Ascending aorta (tissue), 2 donors: Measurements from ENCODE around the gene HNRNPA0. TPM values are rescaled to one million over a fixed set of nuclear protein-coding genes. Genes with fewer than 3 reads are reported as not detected.

Experiments used
- DNase-seq, 2 donors: peaks; one replicate each; pipeline ENCODE4 v3.0.0-alpha.2; 2019; ENCODE audit warnings: low spot score in 2 of 2
- H3K27ac ChIP-seq, 2 donors: fragments of 200-600 bp; sonication (generic); one replicate each; pipeline ENCODE4 v1.5.1; 2016 to 2017; ENCODE audit warnings: mild to moderate bottlenecking in 1 of 2
- H3K27me3 ChIP-seq: fragments of 200-600 bp; sonication (generic); one replicate; pipeline ENCODE4 v1.5.1; 2017
- H3K36me3 ChIP-seq, 2 donors: fragments of 200-600 bp; sonication (generic); one replicate each; pipeline ENCODE4 v1.5.1; 2016
- H3K4me1 ChIP-seq, 2 donors: fragments of 200-600 bp; sonication (generic); one replicate each; pipeline ENCODE4 v1.5.1; 2016 to 2017; ENCODE audit warnings: mild to moderate bottlenecking in 1 of 2
- H3K4me3 ChIP-seq, 2 donors: fragments of 200-600 bp; sonication (generic); one replicate each; pipeline ENCODE4 v1.5.1; 2016 to 2017; ENCODE audit warnings: mild to moderate bottlenecking in 1 of 2
- H3K9me3 ChIP-seq, 2 donors: fragments of 200-600 bp; sonication (generic); one replicate each; pipeline ENCODE4 v1.5.1; 2016
- CTCF ChIP-seq, 3 experiments: fragments of 200-600 bp in 2 of 3; fragments of 450-650 bp in 1 of 3; sonication (generic) in 2 of 3; IDR thresholded peaks; one replicate each; pipeline ENCODE4 v1.5.1; 2016 to 2019; ENCODE audit warnings: antibody characterized with exemption in 3 of 3, mild to moderate bottlenecking in 1 of 3, moderate library complexity in 1 of 3
- intact Hi-C: fragments of 100-400 bp; cut with DNase I; formaldehyde crosslinking; loops from one replicate; pipeline ENCODE4 v1.15.1; 2023
- total RNA-seq: library from RNA; depleted of rRNA; stranded (reverse); fragments of >200 nt; gene quantifications from one replicate; pipeline ENCODE4 v1.1.0, GENCODE V29; 2016

The HNRNPA0 gene
- 8.6 TPM for total RNA-seq

- Histone ChIP-seq H3K27me3 (no peaks in the 10 kb centered on the region), H3K4me1 (peaks cover 4 to 17% of the 10 kb centered on the region in 2 donors), H3K36me3 (no peaks in the 10 kb centered on the region), H3K9me3 (no peaks in the 10 kb centered on the region), H3K4me3 (peak within 1 kb of the TSS; percentile 87 to 93), H3K27ac (peak within 1 kb of the TSS; percentile 99 to 100)
- DNase-seq, result peak; percentile 83 to 98
- intact Hi-C loops, result loop anchor here (5.0 kb wide), 1 partner anchor 132 kb away; no protein-coding TSS in a partner anchor
- peak in 1 of 3 experiments; percentile 5 for TF ChIP-seq CTCF (IDR thresholded peaks at IDR 0.05)
These were observed at the start of gene HNRNPA0 for GRCh38 chr5:137754188-137754960. TSS of gene HNRNPA0 (minus strand) at chr5:137754363. CDS start at chr5:137754066, 297 bp downstream.

GRCh38 chr5:137802282-137803210 is 48.4 kb upstream of the HNRNPA0 start:
- H3K4me1 ChIP-seq, result no peaks in the 10 kb centered on the region
- TF ChIP-seq CTCF (IDR thresholded peaks at IDR 0.05), result no peak
- H3K36me3 ChIP-seq, result no peaks in the 10 kb centered on the region
- H3K4me3 ChIP-seq, result no peak overlapping the region
- no peak overlapping the region for H3K27ac ChIP-seq
- no peaks in the 10 kb centered on the region for H3K9me3 ChIP-seq
- intact Hi-C loops, result no loop called here
- H3K27me3 ChIP-seq, result no peaks in the 10 kb centered on the region
- no peak for DNase-seq

- no peak for DNase-seq
- H3K9me3 ChIP-seq, result no peaks in the 10 kb centered on the region
- no peaks in the 10 kb centered on the region for H3K36me3 ChIP-seq
- H3K27me3 ChIP-seq, result no peaks in the 10 kb centered on the region
- H3K4me1 ChIP-seq, result no peaks in the 10 kb centered on the region
- intact Hi-C loops, result no loop called here
- no peak overlapping the region for H3K4me3 ChIP-seq
- no peak overlapping the region for H3K27ac ChIP-seq
- no peak for TF ChIP-seq CTCF (IDR thresholded peaks at IDR 0.05)
These were observed 46.7 kb upstream of the HNRNPA0 start for GRCh38 chr5:137800700-137801411.

GRCh38 chr5:137796279-137796678 is 42.1 kb upstream of the HNRNPA0 start:
- TF ChIP-seq CTCF (IDR thresholded peaks at IDR 0.05), result no peak
- no peaks in the 10 kb centered on the region for H3K36me3 ChIP-seq
- no peaks in the 10 kb centered on the region for H3K4me1 ChIP-seq
- DNase-seq, result no peak
- intact Hi-C loops, result no loop called here
- H3K9me3 ChIP-seq, result no peaks in the 10 kb centered on the region
- no peak overlapping the region for H3K27ac ChIP-seq
- no peaks in the 10 kb centered on the region for H3K27me3 ChIP-seq
- H3K4me3 ChIP-seq, result no peak overlapping the region

- no peak for TF ChIP-seq CTCF (IDR thresholded peaks at IDR 0.05)
- no peak overlapping the region for H3K4me3 ChIP-seq
- H3K27ac ChIP-seq, result no peak overlapping the region
- intact Hi-C loops, result no loop called here
- H3K4me1 ChIP-seq, result no peaks in the 10 kb centered on the region
- no peaks in the 10 kb centered on the region for H3K9me3 ChIP-seq
- DNase-seq, result no peak
- no peaks in the 10 kb centered on the region for H3K27me3 ChIP-seq
- H3K36me3 ChIP-seq, result no peaks in the 10 kb centered on the region
These were observed 40.7 kb upstream of the HNRNPA0 start for GRCh38 chr5:137794863-137795262.
